Stimulated activated naive CD8-positive, alpha-beta T cell treated with anti-CD3 and anti-CD28 coated beads, Interleukin-15, amount 100 ng/mL, for 72 hours (primary cell): Measurements from ENCODE around the gene CDK18.
A peak's percentile ranks its signal among the peaks of the same experiment; 100 is the strongest.

ENCODE experiments used
- ATAC-seq: fragments of 150-1000 bp; cut with Tn5 transposase; 2 replicates; pipeline ENCODE4 v1.10.0; 2021; ENCODE audit warnings: mild to moderate bottlenecking, moderate library complexity
- DNase-seq, 2 donors: peaks; one replicate each; pipeline ENCODE4 v3.0.0; 2021 to 2022
- H3K27ac Mint-ChIP-seq, 2 donors: one replicate each; pipeline ENCODE4 v1.8.0; 2022; ENCODE audit warnings: mild to moderate bottlenecking in 2 of 2, mixed read lengths in 2 of 2, moderate library complexity in 2 of 2
- H3K27me3 Mint-ChIP-seq: one replicate; pipeline ENCODE4 v1.8.0; 2022; ENCODE audit warnings: mixed read lengths
- H3K4me1 Mint-ChIP-seq: one replicate; pipeline ENCODE4 v1.8.0; 2022; ENCODE audit warnings: mild to moderate bottlenecking, mixed read lengths
- H3K4me3 Mint-ChIP-seq, 2 donors: one replicate each; pipeline ENCODE4 v1.8.0; 2022; ENCODE audit warnings: mild to moderate bottlenecking in 2 of 2, mixed read lengths in 2 of 2, moderate library complexity in 1 of 2
- H3K9me3 Mint-ChIP-seq, 2 donors: one replicate each; pipeline ENCODE4 v1.8.0; 2022; ENCODE audit warnings: mixed read lengths in 2 of 2

CDK18 gene

GRCh38 chr1:205547936-205548827, 43.7 kb downstream of the CDK18 start:
- Mint-ChIP-seq H3K4me3 (no peak overlapping the region), H3K9me3 (no peaks in the 10 kb centered on the region), H3K27ac (peak overlapping the region in 1 of 2 donors; percentile 84), H3K27me3 (peaks cover 71% of the 10 kb centered on the region), H3K4me1 (peaks cover 13% of the 10 kb centered on the region)
- ATAC-seq (no peak), DNase-seq (peak in 1 of 2 donors; percentile 4)

- H3K9me3 Mint-ChIP-seq: peaks cover 8 to 16% of the 10 kb centered on the region in 2 donors
- no peaks in the 10 kb centered on the region for H3K4me1 Mint-ChIP-seq
- DNase-seq (no peak), ATAC-seq (no peak)
- H3K27ac Mint-ChIP-seq: no peak overlapping the region
- H3K4me3 Mint-ChIP-seq: no peak overlapping the region
- H3K27me3 Mint-ChIP-seq: peaks cover 59% of the 10 kb centered on the region
Observed at GRCh38 chr1:205554026-205554811, 49.8 kb downstream of the CDK18 start.

DNA sequence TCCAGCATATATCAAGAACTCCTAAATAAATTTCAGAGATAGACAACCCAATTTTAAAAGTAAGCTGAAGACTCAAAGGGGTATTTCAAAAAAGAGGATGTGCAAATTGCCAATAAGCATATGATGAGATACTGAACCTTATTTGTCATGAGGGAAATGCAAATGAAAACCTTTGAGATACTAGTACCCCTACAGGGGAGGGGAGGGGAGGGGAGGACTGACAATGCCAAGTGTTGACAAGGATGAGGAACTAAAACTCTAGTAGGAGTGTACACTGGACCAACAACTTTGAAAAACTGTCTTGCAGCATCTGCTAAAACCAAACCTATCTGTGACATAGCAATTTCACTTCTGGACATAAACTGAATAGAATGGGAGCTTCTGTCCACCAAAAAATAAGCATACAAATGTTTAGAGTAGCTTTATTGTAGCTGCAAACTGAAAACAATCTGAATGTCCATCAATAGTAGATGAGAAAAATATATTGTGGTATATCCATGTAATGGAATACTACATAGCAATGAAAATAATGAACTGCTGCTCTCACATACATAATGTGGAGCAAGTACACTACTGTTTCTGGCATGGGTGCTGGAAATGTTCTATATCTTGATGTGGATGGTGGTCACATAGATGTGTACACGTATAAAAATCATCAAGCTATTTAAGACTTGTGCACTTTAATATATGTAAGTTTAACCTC, 57.2 kb downstream of the CDK18 start:
- Mint-ChIP-seq H3K27me3 (peaks cover 81% of the 10 kb centered on the region), H3K4me1 (no peaks in the 10 kb centered on the region), H3K4me3 (no peak overlapping the region), H3K27ac (no peak overlapping the region), H3K9me3 (peaks cover 4 to 11% of the 10 kb centered on the region in 2 donors)
- DNase-seq: no peak
- no peak for ATAC-seq

DNA sequence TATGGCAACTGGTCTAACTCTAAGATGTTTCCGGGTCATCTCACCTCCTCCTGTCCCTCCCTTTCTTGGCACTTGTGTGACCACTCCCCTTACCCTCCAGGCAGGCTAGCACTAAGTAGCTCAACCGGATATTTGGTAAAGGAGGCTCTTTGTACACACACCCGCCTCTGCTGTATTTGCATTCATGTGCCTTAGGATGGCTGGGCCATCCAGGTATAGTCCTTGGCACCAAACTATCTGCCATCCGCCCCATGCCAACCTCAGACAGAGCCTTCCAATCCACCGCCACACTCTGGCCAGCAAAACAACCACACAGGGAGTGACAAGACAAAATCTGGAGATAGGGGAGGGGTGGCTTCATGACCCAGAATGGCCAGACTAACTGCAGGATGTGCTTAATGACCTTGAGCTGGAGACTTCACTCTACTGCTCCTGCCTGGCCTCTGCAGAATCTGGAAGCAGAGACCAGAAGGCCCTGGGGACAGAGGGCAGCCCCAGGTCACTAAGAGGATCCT, 59.5 kb downstream of the CDK18 start:
- ATAC-seq: no peak
- H3K4me1 Mint-ChIP-seq: no peaks in the 10 kb centered on the region
- DNase-seq: no peak
- no peak overlapping the region for H3K4me3 Mint-ChIP-seq
- peak overlapping the region in 1 of 2 donors; percentile 14 for H3K27ac Mint-ChIP-seq
- H3K27me3 Mint-ChIP-seq: peaks cover 89% of the 10 kb centered on the region
- peaks cover 4 to 11% of the 10 kb centered on the region in 2 donors for H3K9me3 Mint-ChIP-seq

GRCh38 chr1:205565799-205566198, 61.3 kb downstream of the CDK18 start:
- no peak overlapping the region for H3K4me3 Mint-ChIP-seq
- peaks cover 0 to 11% of the 10 kb centered on the region in 2 donors for H3K9me3 Mint-ChIP-seq
- no peak for DNase-seq
- no peak overlapping the region for H3K27ac Mint-ChIP-seq
- no peaks in the 10 kb centered on the region for H3K4me1 Mint-ChIP-seq
- peaks cover 86% of the 10 kb centered on the region for H3K27me3 Mint-ChIP-seq
- no peak for ATAC-seq

- H3K27ac Mint-ChIP-seq: no peak overlapping the region
- no peaks in the 10 kb centered on the region for H3K4me1 Mint-ChIP-seq
- no peaks in the 10 kb centered on the region for H3K9me3 Mint-ChIP-seq
- ATAC-seq (no peak), DNase-seq (peak in 1 of 2 donors; percentile 9)
- no peak overlapping the region for H3K4me3 Mint-ChIP-seq
- peaks cover 93% of the 10 kb centered on the region for H3K27me3 Mint-ChIP-seq
Observed at GRCh38 chr1:205567716-205568115, 63.2 kb downstream of the CDK18 start.

GRCh38 chr1:205568135-205568468, 63.6 kb downstream of the CDK18 start:
- Mint-ChIP-seq H3K27ac (no peak overlapping the region), H3K4me3 (peak overlapping the region; percentile 46 to 67), H3K4me1 (no peaks in the 10 kb centered on the region), H3K27me3 (peaks cover 90% of the 10 kb centered on the region), H3K9me3 (no peaks in the 10 kb centered on the region)
- DNase-seq (no peak), ATAC-seq (no peak)

DNA sequence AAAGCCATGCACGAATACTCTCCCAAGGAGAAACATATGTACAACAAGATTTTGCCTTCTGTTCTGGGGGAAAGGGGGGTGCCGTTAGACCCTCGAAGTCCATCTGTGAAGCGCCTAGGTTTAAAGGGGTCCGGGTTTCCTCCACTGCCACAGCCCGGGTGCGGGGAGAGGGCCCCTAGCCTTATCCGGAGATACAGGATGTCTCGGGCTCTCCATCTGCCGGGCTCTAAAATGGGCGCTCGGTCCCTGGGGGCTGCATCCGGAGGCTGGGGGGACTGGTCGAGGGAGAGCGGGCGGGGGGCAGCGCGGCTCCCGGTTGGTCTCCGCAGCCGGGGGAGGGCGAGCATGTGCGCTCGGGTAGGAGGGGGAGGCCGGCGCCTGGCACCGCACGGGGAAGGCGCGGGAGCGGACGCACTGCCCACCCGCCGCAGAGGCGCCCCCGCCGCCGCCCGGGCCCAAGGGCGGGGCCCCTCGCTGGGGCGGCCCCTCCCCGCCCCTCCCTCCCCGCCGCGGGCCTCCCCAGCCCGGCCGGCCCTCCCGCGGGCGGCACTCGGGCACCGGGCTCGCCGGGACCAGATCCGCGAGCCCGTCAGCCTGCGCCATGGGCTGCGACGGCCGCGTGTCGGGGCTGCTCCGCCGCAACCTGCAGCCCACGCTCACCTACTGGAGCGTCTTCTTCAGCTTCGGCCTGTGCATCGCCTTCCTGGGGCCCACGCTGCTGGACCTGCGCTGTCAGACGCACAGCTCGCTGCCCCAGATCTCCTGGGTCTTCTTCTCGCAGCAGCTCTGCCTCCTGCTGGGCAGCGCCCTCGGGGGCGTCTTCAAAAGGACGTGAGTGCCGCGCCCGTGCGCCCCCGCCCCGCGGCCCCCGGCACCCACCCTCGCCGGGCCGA, 64.2 kb downstream of the CDK18 start:
- Mint-ChIP-seq H3K9me3 (no peaks in the 10 kb centered on the region), H3K27ac (no peak overlapping the region), H3K4me1 (no peaks in the 10 kb centered on the region), H3K27me3 (peaks cover 84% of the 10 kb centered on the region), H3K4me3 (peak overlapping the region; percentile 70 to 77)
- DNase-seq (peak in 1 of 2 donors; percentile 15), ATAC-seq (peak; percentile 66)

DNA sequence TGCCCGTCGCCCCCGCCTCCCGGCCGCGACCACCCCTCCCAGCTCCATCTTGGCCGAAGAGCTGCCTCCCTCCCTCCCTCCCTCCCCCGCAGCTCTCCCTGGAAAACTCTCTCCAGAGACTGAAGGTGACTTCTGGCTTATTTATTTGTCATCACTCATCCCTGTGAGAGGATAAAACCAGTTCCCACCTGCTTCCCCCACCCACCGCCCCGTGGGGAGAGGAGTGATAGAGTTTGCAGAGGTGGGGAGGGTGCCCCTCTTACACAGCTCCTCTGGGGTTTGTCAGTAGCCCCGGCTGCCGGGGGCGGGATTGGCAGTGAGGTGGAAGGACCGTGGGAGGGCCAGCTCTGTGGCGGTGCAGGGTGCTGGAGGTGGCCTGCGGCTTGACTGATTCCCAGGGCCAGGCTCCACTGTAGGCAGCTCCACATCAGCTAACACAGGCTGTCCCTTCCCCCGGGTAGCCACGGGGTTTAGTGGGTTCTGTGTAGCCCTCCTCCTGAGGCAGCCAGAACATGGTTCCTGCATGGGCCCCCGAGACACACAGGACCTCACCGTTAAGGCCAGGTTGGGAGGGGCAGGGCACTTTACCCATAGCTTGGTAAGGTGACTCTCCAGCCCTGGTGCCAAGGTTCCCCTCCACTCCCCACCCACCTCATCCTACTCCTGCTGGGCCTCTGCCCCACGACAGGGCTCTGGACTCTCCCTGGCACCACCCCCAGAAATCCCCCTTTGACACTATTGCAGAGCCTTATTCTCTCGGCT, 65.1 kb downstream of the CDK18 start:
- Mint-ChIP-seq H3K27ac (no peak overlapping the region), H3K27me3 (peaks cover 75% of the 10 kb centered on the region), H3K4me3 (peak overlapping the region in 1 of 2 donors; percentile 64)

GRCh38 chr1:205570173-205570501, 65.7 kb downstream of the CDK18 start:
- Mint-ChIP-seq H3K27me3 (peaks cover 71% of the 10 kb centered on the region), H3K9me3 (no peaks in the 10 kb centered on the region), H3K4me1 (no peaks in the 10 kb centered on the region), H3K27ac (no peak overlapping the region), H3K4me3 (peak overlapping the region in 1 of 2 donors; percentile 20)
- DNase-seq (peak in 1 of 2 donors; percentile 6), ATAC-seq (no peak)

More for the DNA sequence above, 65.1 kb downstream of the CDK18 start:
- DNase-seq (peak in 1 of 2 donors; percentile 9), ATAC-seq (peak; percentile 26)
- no peaks in the 10 kb centered on the region for H3K4me1 Mint-ChIP-seq
- no peaks in the 10 kb centered on the region for H3K9me3 Mint-ChIP-seq

DNA sequence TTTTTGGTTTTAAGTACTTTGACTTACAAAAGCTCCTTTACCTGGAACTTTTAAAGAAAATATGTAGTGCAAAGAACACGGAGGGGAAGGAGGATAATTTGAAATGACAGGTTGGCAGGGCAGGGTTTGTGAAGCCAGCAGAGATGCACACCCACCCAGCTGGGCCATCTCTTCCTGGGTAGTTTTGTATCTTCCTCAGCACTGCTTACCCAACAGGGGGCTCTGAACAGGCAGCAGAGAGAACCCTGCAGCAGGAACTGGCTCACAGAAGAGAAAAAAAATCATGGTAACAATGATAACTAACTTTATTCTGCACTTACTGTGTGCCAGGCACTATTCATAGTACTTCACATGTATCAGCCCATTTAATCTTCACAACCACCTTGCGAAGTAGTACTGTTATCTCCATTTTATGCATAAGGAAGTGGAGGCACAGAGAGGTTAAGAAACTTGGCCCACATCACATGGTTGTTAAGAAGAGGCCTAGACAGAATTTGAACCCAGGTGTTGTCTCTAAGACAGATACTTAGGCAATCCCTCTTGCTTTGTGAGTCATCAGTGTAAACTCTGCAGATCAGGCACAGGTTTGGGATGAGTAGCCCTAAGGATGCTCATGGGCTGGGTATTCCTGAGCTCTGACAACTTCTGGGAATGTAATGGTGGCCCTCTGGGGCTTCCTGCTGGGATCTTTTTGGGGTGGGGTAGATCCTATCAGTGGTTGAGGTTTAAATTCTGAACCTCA, 66.5 kb downstream of the CDK18 start:
- no peak overlapping the region for H3K4me3 Mint-ChIP-seq

GRCh38 chr1:205571747-205572146, 67.3 kb downstream of the CDK18 start:
- H3K4me3 Mint-ChIP-seq: no peak overlapping the region
- no peak overlapping the region for H3K27ac Mint-ChIP-seq
- H3K9me3 Mint-ChIP-seq: no peaks in the 10 kb centered on the region
- DNase-seq (no peak), ATAC-seq (no peak)
- H3K27me3 Mint-ChIP-seq: peaks cover 57% of the 10 kb centered on the region
- H3K4me1 Mint-ChIP-seq: no peaks in the 10 kb centered on the region

More for the DNA sequence above, 66.5 kb downstream of the CDK18 start:
- ATAC-seq (no peak), DNase-seq (peak in 1 of 2 donors; percentile 4)
- no peak overlapping the region for H3K27ac Mint-ChIP-seq
- peaks cover 63% of the 10 kb centered on the region for H3K27me3 Mint-ChIP-seq
- no peaks in the 10 kb centered on the region for H3K9me3 Mint-ChIP-seq
- H3K4me1 Mint-ChIP-seq: no peaks in the 10 kb centered on the region

DNA sequence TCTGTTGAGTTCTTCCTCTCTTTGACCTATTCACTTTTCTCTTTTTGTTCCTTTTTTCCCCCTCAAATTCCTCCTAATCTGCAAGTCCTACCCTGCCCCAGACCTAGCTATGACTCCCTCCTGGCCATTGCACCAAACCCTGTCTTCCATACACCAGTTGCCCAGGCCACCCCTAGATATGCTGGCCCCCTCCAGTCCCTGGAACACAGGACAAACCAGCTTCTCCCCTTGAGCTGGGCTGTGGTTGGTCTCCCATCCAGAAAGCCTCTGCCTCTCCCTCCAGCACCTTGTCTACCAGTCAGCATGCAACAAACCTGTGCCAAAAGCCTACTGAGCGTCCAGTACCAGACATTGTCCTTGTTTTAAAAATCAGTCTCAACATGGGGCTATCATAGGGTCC, 68.0 kb downstream of the CDK18 start:
- H3K4me1 Mint-ChIP-seq: no peaks in the 10 kb centered on the region
- no peaks in the 10 kb centered on the region for H3K9me3 Mint-ChIP-seq
- DNase-seq: no peak
- peaks cover 57% of the 10 kb centered on the region for H3K27me3 Mint-ChIP-seq
- H3K4me3 Mint-ChIP-seq: no peak overlapping the region
- no peak overlapping the region for H3K27ac Mint-ChIP-seq
- no peak for ATAC-seq
